ENCODE data around the gene RPGR.

GRCh38 chrX:38277802-38278201, 49.5 kb downstream of the RPGR start:
- TF ChIP-seq CTCF (IDR thresholded peaks at IDR 0.05) (no peak), POLR2A (IDR thresholded peaks at IDR 0.05; ENCODE audit: low read depth) (no peak), EP300 (IDR thresholded peaks at IDR 0.05) (no peak)

Data from esophagus muscularis mucosa (tissue), 4 donors.